HG02763 (cell line): ENCODE measurements around the gene FGF6.

Experiments used
- ATAC-seq: cut with Tn5 transposase; IDR thresholded peaks from one replicate; pipeline ENCODE4 v1.9.1; 2021; ENCODE audit warnings: mild to moderate bottlenecking, moderate library complexity; ENCODE audit not compliant: unreplicated experiment

The FGF6 gene

DNA sequence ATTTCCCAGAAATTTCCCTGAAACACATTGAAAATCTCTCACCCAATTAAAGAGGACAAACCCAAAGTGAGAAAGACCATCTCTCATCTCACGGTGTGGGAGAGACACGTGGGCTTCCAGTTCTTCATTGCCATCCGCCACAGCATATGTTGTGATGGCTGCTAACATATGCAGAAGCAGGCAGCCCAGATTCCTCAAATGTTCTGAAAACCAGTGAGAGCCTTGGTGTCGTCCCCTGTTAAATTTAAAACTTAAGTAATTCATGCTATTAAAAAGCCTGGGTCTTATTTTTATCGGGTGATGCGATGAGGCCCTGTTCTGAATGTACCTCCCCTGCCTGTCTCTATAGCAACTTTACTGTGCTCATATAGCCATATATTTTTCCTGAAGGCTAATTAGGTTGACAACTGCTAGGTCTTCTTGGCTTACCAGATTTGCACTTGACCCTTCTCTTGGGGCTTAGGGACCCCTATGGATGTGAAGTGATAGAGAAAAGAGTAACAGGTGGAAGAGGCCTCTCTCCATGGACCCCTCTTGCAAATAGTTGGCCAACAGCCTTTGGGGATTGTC, 2.8 kb upstream of the FGF6 start:
- ATAC-seq: no peak

DNA sequence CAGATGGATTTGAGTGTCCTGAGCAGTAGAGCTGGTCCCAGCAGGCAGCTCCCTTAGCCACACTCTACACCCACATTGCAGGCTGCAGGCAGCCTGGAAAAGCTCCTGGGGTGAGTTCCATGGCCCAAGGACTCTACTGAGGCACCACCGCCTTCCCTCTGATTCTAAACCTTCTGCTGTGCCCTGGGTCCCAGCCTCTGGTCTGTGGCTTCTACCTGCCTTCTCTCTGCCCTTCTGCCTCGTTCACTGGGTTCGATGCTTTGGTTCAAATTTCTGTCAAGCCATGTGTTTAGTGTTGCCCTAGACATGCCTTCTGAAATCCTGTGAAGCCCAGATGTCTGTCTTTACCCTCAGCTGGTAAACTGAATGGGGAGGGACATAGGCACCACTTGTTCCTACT, 1.5 kb upstream of the FGF6 start:
- ATAC-seq: no peak

DNA sequence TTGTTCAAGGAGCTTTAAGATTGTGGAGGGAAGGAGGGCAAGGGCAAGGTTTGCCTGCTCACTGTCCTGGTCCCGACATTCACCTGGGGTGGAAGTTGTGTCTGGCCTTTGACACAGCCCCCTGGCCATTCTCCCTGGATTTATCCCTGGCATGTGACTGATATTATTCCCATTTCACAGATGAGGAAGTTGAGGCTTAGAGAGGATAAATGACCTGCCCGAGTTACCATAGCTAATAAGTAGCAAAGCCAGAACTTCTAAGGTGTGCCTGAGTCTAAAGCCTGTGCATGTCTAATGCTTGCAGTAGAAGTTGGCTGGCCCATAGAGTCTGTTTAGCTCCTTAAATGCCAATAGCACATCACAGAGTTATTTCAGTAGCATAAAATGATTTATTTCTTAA, 720 bp upstream of the FGF6 start:
- no peak for ATAC-seq

DNA sequence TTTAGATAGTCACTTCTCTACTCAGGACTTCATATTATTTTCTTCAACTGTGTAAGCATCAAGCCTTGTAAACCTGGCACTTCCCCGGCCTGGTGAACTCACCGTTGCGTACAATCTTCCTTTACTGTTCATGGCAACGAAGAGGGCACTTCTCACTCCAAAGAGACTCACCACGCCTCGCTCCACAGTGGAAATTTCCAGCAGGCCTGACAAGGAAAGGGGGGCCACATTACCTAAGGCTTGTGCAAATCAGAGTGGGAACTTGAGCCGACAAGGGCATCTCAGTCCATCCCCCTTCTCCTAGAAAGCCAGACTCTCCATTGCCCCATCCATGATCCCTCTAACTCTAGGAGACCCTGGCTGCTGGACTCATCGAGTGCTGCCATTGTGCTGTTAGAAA, 1.6 kb downstream of the FGF6 start:
- ATAC-seq: no peak

DNA sequence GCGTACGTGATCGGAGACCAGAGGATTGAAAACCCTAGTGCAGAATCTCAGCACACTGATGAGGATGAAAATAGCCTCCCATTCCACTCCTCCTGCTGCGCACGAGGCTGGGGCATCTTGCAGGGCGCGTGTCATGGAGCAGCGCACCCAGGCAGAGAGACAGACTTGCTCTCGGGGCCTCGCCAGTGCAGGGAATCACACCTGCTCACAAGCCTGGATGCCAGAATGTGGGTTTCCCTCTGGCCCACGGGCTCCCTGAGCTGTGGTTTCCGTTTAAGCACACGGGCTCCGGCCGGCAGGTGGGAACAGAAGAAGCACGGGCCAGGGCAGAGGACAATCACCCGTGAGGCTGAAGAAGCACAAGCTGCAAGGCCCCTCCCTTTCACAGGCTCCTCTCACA, 2.0 kb downstream of the FGF6 start:
- no peak for ATAC-seq

DNA sequence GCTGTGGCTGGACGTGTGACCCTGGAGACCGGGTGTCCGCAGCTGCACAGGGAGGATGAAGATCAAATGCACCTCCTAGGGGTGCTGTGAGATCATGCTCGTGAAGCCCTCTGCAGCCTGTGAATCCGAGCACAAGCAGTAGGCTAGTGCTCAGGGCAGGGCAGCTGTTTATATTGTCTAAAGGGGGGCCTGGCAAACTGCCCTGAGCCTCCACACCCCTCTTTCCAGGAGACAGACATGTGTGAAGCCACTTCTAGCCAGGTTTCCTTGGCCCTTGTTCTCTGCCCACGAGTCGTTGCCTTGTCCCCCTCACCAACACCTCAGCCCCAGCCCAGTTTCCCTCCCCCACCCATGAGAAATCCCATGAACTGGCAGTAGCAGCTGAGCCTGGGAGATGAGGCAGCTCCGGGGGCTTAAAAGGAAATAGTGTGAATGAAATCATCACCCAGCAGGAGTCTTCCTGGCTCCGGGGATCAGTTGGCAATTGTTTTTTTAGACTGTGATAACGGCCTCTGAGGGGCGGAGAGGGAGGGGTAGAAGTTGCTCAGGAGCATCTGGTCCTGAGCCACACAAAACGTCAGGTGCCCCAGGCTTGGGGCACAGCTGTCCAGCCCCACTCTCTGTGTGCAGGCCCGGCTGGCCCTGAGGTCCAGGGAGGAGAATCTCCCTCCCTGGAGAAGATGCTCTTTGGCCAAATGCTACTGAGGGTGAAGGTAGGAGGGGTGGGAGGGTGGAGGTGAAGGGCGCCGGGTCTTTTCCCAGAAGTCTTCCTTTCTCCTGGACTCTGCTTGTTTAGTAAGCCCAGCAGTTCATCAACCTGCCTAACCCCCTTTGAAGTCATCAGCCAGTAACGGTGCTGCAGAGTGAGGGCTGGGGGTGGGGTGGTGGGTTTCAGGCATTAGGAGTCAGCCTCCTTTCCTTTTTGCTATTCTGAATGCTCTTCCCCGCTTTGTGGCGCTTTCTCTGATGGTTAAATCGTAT, 4.0 kb downstream of the FGF6 start:
- ATAC-seq: no peak

DNA sequence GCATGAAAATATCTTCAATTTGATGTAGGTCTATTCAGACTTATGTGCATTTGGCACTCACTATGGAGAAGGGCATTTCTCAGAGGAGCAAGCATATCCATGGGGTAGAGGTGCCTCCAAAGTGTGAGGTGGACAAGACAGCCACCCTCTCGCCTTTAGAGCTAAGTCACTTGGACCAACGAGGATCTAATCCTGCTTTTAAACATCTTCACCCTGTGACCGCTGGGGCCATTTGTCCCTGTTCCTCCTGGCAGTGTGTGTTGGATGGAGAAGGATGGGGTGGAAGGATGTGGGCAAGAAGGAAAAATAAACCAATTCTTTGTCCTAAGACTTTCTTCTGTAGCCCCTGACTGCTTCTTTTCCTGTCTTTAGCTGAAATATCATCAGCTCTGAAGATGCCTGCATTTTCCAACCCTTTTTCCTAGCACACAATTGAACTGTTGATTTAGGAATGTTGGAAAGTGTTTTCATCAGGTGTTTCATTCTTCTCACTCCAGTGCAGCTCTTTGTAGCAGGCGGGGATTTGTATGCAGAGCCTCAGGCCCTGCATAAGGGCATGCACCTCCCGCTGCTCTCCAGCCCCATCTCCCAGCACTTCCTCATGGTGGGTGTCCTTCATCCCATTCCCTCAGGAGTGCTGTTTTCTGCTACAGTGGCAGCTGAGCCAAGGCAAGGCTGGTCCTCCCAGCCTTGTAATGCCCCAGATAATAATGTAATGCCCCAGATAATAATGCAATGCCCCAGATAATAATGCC, 5.3 kb downstream of the FGF6 start:
- ATAC-seq: no peak

DNA sequence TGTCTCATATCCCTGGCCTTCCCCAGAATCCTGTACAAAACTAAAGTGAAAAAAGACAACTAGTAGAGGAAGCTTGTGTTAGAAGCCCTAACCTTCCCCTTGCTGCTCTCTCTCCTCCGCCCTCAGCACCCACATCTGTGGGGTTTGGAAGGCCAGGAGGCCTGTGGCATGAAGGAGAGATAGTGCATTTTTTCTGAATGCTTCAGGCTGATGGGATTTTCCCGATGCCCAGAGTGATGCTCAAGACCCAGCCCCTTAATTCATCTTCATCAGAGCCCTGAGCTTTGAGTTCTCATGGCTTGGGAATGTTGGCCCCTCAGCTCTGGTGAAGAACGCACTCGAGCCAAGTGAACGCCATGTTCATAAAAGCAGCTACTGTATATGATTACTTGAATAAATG, 5.9 kb downstream of the FGF6 start:
- ATAC-seq: no peak

DNA sequence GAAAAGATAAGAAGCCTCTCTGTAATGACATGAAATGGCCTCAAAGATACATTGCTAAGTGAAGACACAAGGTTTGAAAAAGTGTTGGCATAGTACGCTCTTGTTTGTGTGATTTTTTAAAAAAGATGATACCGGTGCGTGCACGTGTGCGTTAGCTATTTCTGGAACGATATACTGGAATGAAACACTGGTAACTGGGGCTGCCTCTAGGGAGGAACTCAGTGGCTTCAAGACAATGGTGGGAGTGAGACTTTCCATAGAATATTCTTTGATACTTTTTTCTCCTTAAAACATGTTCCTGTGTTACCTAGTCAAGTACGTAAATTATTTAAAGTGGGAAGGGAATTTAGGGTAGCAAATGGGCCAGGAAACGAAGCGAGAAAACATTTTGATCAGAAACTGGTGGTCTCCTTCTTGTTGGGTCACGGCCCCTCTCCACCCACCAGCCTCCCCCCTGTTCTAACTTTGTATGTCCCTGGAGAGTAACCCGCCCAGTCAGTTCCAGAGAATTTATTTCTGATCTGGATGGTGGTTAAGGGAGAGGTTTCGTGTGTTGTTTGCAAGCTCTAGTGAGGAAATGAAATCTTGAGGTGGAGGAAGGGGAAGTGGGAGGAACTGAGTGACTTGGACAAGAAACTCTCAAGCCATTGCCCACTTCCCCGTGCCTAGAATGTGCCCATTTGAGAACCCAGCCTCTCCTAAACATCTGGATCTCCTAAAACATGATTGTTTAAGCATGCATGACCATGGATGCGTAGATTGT, 6.6 kb downstream of the FGF6 start:
- ATAC-seq: no peak

DNA sequence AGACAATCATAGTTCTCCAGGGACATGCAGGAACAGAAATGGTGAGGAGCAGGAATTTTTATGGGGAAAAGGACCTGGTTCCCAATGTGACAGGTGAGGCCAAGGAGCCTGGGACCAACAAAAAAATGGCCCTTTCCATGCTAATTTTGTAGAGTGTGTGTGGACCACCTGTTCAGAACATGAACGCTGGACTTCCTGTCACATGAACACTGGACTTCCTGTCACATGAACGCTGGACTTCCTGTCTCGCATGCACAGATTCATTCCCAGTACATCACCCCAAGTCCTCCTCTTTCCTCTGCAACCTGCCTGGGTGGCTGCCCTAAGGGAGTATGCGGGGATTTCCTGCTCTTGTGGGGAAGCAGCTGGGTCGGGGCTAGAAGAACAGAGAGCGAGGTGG, 10.1 kb downstream of the FGF6 start:
- ATAC-seq: no peak

DNA sequence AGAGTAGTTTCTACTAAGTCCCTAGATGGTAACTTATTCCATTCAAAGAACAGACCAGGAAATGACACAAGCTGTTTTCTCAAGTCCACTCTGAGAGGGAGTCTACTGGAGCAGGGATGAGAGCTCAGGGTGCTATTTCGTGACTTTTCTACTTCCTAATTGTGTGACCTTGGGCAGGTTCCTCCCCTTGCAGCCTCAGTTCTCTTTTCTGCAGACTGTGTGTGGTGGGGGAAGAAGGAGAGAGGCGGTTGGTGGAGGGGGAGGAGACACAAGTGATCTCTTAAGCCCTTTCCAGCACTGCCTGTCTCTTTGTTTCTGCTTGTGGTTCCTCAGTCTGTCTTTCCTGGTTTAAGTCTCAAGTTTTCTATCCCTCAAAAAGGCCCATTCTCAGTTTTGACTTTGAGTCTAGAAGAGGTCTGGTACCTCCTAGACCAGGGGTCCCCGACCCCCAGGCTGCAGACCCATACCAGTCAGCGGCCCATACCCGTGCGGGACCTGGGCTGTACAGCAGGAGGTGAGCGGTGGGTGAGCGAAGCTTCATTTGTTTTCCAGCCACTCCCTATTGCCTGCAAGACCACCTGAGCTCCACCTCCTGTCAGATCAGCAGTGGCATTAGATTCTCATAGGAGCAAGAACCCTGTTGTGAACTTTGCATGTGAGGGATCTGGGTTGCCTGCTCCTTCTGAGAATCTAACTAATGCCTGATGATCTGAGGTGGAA, 10.7 kb downstream of the FGF6 start:
- ATAC-seq: no peak

DNA sequence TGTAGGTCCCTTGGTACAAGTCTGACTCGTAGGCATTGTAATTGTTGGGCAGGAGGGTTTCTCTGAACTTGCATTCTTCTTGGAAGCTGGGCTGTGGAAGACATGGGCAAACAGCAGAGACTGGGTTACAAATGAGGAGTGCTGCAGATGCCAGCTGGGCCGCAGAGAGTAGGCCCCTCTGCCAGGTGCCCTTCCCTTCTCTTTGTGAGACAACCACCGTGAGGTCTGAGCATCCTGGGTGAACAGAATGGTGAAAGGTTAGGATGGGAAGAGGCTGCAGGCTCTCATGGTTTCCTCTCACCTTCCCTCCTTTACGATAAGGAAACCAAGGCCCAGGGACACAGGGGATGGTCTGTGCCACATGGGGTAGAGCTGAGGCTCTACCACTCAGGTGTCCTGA, 11.3 kb downstream of the FGF6 start:
- ATAC-seq: no peak

DNA sequence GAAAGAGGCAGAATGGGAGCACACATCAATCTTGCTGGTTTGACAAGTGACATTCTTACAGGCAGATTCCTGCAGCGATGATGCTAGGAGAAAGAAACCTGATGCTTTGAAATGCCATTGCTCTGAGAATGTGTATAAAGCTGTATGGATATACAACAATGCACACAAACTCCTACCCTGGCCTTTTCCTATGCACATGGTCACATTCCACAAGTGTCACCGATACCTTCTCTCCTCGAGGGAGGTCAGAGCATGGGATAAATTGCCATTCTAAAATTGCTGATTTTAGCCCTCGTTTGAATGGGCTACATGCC, 11.9 kb downstream of the FGF6 start:
- ATAC-seq: no peak

DNA sequence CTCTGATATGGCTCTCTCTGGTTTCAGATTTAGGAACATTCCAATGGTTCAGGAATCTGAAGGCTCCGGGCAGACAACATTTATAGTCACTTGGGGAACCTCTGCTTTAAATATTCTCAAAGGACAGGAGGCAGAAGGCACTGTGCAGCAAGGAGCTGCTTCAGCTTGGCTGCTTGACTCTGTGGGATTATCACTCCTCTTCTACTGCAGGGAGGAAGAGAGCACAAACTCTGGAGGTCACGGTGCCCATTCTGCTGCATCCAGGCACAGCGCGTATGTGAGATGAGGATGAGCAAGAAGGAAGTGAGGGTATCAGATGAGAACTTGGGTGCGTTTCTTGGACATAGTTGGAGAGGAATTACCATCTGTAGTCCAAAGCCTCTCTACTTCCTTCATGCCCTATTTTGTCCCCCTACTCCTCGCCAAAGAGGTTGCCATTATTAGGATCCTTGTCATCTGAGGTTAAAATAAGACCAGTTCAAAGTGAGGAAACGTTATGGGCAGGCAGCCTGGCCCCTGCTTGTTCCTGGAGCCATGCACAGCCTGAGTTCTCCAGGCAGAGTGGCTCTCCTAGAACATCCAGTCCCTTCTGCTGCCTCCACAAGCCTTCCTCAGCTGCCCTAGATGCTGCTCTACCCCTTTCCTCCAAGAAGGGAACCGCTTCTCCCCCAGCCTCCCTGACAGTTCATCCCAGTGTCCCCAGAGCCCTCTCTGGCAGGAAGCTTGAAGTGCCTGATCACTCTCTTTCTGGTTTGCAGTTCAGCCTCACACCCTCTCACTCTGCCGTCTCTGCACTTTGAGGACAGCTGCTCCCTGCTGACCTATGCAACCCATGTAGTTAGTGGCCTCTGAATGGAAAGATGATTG, 12.5 kb downstream of the FGF6 start:
- ATAC-seq: no peak

DNA sequence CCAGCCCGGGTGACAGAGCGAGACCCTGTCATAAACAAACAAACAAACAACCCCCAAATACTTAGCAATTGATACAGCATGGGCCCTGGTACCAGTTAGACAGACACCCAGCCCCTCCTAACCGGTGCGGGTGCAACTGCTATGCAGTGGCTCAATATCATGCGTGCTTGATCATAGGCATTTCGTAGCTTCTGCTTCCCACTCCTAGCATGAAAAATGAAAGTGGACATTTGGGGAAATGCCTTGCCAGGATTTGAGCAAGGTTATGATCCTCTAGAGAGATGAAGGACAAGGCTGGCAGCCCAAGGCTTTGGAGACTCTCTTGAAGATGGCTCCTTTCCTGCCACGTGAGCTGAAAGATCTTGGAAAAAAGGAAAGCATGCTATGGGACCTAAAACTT, 13.7 kb downstream of the FGF6 start:
- ATAC-seq: no peak

DNA sequence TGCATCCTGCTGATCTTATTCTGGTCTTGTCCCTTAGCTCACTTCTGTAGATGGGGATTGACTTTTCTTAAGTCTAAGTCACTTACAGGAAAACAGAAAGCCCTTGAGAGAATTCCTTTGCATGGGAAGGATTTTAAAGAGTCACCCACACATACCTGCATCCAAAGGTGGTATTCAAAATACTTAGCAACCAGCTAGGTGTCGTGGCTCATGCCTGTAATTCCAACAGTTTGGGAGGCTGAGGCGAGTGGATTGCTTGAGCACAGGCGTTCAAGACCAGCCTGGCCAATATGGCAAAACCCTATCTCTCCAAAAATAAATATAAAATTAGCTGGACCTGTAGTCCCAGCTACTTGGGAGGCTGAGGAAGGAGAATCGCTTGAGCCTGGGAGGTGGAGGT, 14.2 kb downstream of the FGF6 start:
- ATAC-seq: no peak

DNA sequence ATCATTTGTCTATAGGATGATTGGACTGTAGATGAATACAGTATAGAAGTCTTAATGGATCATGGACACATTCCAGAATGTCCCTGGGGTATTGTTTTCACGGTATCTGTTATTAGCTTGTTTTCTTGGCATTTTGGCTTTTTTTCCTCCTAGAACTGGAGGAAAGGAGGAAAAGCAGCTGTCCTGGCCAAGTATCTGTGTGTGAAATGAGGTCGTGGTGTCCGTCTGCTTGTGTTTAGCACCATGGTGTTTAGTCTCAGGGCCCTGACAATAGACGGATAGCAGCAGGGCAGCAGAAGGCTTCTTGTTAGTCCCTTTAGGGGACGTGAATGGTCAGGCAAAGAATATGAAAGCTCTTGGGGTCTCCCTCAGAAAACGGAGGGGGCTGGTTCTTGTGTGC, 21.2 kb downstream of the FGF6 start:
- ATAC-seq: no peak

DNA sequence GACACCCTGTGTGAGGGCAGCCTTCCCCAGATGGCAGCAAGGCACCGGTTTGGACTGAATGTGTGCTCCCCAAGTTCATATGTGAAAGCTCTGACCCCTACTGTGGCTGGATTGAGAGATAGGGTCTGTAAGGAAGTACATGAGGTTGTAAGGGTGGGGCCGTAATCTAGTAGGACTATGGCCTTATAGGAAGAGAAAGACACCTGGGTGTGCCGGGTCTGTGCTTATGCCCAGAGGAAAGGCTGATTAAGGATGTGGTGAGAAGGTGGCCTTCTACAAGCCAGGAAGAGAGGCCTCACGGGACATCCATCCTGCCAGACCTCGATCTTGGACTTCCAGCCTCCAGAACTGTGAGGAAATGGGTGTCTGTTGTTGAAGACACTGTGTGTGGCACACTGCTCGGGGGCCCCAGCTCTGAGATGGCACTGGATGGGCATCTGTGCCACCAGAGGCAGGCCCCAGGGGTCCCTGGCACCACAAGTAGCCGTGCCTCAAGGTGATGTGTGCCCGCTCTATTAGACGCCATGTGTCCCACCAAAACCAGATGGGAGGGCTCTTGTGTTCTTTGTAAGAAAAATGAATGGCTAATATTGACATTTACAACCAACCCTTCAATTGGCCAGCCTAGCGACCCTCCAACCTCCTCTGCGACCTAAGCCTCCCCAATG, 22.0 kb downstream of the FGF6 start:
- no peak for ATAC-seq

DNA sequence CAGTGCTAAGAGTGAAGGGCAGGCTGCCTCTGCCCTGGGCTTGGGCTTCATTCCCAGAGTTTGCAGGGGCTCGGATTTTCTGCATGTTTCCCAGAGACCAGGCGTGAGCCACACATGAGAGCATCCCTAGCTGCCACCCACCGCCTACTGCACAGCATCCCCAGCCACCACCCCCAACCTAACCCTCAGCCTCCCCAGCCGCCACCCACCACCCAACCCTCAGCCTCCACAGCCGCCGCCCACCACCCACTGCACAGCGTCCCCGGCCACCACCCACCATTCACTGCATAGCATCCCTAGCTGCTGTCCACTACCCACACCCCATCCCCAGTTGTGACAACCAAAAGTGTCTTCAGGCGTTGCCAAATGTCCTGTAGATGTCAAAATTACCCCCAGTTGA, 22.6 kb downstream of the FGF6 start:
- ATAC-seq: no peak
